ENCODE results near the gene SRRM5. TPM values are rescaled to one million over a fixed set of nuclear protein-coding genes. Genes with fewer than 3 reads are reported as not detected.

The SRRM5 gene
- total and polyA plus RNA-seq, 2 of the 13 experiments (the other 11 are each of a cell fraction or from before 2014, with no cell fraction given), result 0.11 to 0.16 TPM

- TF ChIP-seq CSRNP2 (CRISPR knock-in tag; conservative IDR thresholded peaks at IDR 0.05; ENCODE audit: low read depth), result no peak
Measured at GRCh38 chr19:43638214-43638994, 26.5 kb downstream of the SRRM5 start (continued).

- H3K4me3 ChIP-seq (replicated peaks in 1 of 3; ENCODE audit: insufficient read depth in 1 of 3, low read depth in 2 of 3, low read length in 3 of 3), result peak overlapping the region; percentile 68 to 83 (median 83)
- in situ Hi-C loops (cut with HindIII; ENCODE audit: extremely low pct_ligation_motif_present, low pct_unique_long_range_greater_than_20kb), result no loop called here
- no peak overlapping the region for H2AFZ ChIP-seq (ENCODE audit: low read length)
- no TSS peak for BruUV-seq (replicated peaks)
- H3K27ac ChIP-seq (ENCODE audit: extremely low read length, insufficient read depth, low read length), result no peak overlapping the region
- H3K4me1 ChIP-seq (ENCODE audit: insufficient read depth, low read length), result peaks cover 58% of the 10 kb centered on the region
- no peaks in the 10 kb centered on the region for H4K20me1 ChIP-seq (ENCODE audit: insufficient read depth, low read length)
- peak overlapping the region; percentile 93 for H3K4me2 ChIP-seq (ENCODE audit: low read depth, low read length)
- ChIA-PET CTCF (ENCODE audit: low intra/inter-chr PET ratio, low total read pairs) (no interaction called here), POLR2A (no interaction called here)
- no peaks in the 10 kb centered on the region for H3K36me3 ChIP-seq (replicated peaks in 1 of 2; ENCODE audit: control insufficient read depth in 1 of 2, insufficient read depth in 2 of 2, low read length in 2 of 2)
- H3K9ac ChIP-seq (ENCODE audit: insufficient read depth, low read depth, low read length), result peak overlapping the region; percentile 70
- intact Hi-C loops (cut with micrococcal nuclease; ENCODE audit: unreplicated experiment), result no loop called here
- FAIRE-seq (no peak), ATAC-seq (no peak), DNase-seq (ENCODE audit: low spot score) (no peak)
- no peaks in the 10 kb centered on the region for H3K9me3 ChIP-seq (ENCODE audit: low read length)
- H3K27me3 ChIP-seq (ENCODE audit: control insufficient read depth in 1 of 2, insufficient read depth in 2 of 2, low read length in 2 of 2), result no peaks in the 10 kb centered on the region
- H3K79me2 ChIP-seq (ENCODE audit: insufficient read depth, low read length), result no peaks in the 10 kb centered on the region
- WGBS (ENCODE audit: low lambda C conversion rate), result 8% methylated on average over 14 of the region's 18 CpGs
- no peak for TF ChIP-seq SMARCC2 (IDR thresholded peaks at IDR 0.05)
- TF ChIP-seq NFYB (CRISPR knock-in tag; IDR thresholded peaks at IDR 0.05), result no peak
Measured at GRCh38 chr19:43638995-43639518, 27.2 kb downstream of the SRRM5 start.

All from HepG2 (cell line).